ENCODE data around the gene NBAS. TPM values are rescaled to one million over a fixed set of nuclear protein-coding genes. Genes with fewer than 3 reads are reported as not detected.

NBAS gene
- total and polyA plus RNA-seq, 2 donors (not counting 3 experiments of a cell fraction or from before 2014, with no cell fraction given) = 29.4 to 43.0 TPM

- FAIRE-seq = no peak
- Histone ChIP-seq H3K4me2 (ENCODE audit: insufficient read depth, low read length) (no peak overlapping the region), H3K9me3 (replicated peaks; ENCODE audit: control insufficient read depth, insufficient read depth, low read length) (no peaks in the 10 kb centered on the region), H4K20me1 (replicated peaks; ENCODE audit: control insufficient read depth, extremely low read depth, insufficient read depth, low read length) (no peaks in the 10 kb centered on the region), H3K27me3 (ENCODE audit: control insufficient read depth in 2 of 2, insufficient read depth in 2 of 2, low read length in 2 of 2) (no peaks in the 10 kb centered on the region), H3K27ac (ENCODE audit: insufficient read depth, low read depth, low read length) (no peak overlapping the region), H2AFZ (ENCODE audit: low read depth, low read length) (no peak overlapping the region), H3K9ac (replicated peaks; ENCODE audit: extremely low read depth, insufficient read depth, low read length) (no peak overlapping the region), H3K36me3 (ENCODE audit: control insufficient read depth in 2 of 2, extremely low read depth in 1 of 2, insufficient read depth in 2 of 2, low read length in 2 of 2) (peaks cover 0 to 2% of the 10 kb centered on the region in 2 experiments), H3K4me1 (ENCODE audit: control insufficient read depth, extremely low read depth, insufficient read depth, low read length) (no peaks in the 10 kb centered on the region), H3K4me3 (replicated peaks in 1 of 3; ENCODE audit: insufficient read depth in 1 of 3, low read depth in 1 of 3, low read length in 3 of 3) (no peak overlapping the region), H3K79me2 (ENCODE audit: control insufficient read depth, insufficient read depth, low read length) (no peaks in the 10 kb centered on the region), H3K9me1 (replicated peaks; ENCODE audit: control insufficient read depth, extremely low read depth, insufficient read depth, low read length) (no peaks in the 10 kb centered on the region)
- TF ChIP-seq MAX (IDR thresholded peaks at IDR 0.05; ENCODE audit: insufficient read depth, insufficient read length) (no peak), MYC (IDR thresholded peaks at IDR 0.05; ENCODE audit: low read depth, low read length) (no peak), JUN (IDR thresholded peaks at IDR 0.05; ENCODE audit: borderline replicate concordance, insufficient read depth, insufficient read length, low read depth) (no peak), POLR2AphosphoS5 (IDR thresholded peaks at IDR 0.05; ENCODE audit: insufficient read depth, low read depth, low read length) (no peak), FOS (IDR thresholded peaks at IDR 0.05; ENCODE audit: borderline replicate concordance, insufficient read depth, low read length) (no peak), EZH2 (IDR thresholded peaks at IDR 0.05; ENCODE audit: borderline replicate concordance, low read depth, low read length, severe bottlenecking) (no peak), GATA2 (IDR thresholded peaks at IDR 0.05; ENCODE audit: insufficient read depth, insufficient read length, low read depth, low read length) (no peak), POLR2A (IDR thresholded peaks at IDR 0.05; ENCODE audit: low read depth, low read length) (no peak)
- TF ChIP-seq, protein P1, sequence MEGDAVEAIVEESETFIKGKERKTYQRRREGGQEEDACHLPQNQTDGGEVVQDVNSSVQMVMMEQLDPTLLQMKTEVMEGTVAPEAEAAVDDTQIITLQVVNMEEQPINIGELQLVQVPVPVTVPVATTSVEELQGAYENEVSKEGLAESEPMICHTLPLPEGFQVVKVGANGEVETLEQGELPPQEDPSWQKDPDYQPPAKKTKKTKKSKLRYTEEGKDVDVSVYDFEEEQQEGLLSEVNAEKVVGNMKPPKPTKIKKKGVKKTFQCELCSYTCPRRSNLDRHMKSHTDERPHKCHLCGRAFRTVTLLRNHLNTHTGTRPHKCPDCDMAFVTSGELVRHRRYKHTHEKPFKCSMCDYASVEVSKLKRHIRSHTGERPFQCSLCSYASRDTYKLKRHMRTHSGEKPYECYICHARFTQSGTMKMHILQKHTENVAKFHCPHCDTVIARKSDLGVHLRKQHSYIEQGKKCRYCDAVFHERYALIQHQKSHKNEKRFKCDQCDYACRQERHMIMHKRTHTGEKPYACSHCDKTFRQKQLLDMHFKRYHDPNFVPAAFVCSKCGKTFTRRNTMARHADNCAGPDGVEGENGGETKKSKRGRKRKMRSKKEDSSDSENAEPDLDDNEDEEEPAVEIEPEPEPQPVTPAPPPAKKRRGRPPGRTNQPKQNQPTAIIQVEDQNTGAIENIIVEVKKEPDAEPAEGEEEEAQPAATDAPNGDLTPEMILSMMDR (IDR thresholded peaks at IDR 0.05; ENCODE audit: extremely low read depth in 1 of 2, insufficient read depth in 1 of 2, low read depth in 1 of 2, low read length in 2 of 2) = no peak
- ChIA-PET POLR2A (no interaction called here), CTCF (interaction anchor here (1.9 kb wide), 1 partner anchor 91 kb away, joined by 5 read pairs; no protein-coding TSS in a partner anchor)
- intact Hi-C loops (cut with micrococcal nuclease) = no loop called here
- DNase-seq (ENCODE audit: low read depth, low spot score) = no peak
- BruUV-seq (replicated peaks) = no TSS peak
- dilution Hi-C loops (cut with MboI; ENCODE audit: extremely low pct_ligation_motif_present, low sequenced_read_pairs) = no loop called here
Measured at GRCh38 chr2:15485949-15486348, 75.2 kb downstream of the NBAS start.

Measured in endothelial cell of umbilical vein (primary cell).